HCT116 (cell line): ENCODE data around the gene RBBP8NL. TPM values are rescaled to one million over a fixed set of nuclear protein-coding genes. Genes with fewer than 3 reads are reported as not detected.

Source experiments
- ATAC-seq: fragments of 200-7000 bp; cut with Tn5 transposase; 2 replicates; pipeline ENCODE4 v1.9.1; 2020; ENCODE audit warnings: mild to moderate bottlenecking, moderate library complexity
- BruUV-seq: library from RNA; stranded (reverse); fragments of 400-500 nt; replicated peaks from 2 replicates; lab custom pipeline; 2021; lab: Mats Ljungman, UMichigan
- CTCF ChIA-PET: fragments of 300-600 bp; sonication (Branson Sonifier 250); formaldehyde crosslinking; loops from one replicate; lab custom pipeline; 2021; ENCODE audit warnings: antibody characterized with exemption; lab: Charles Lee
- POLR2A ChIA-PET: fragments of 300-600, 350-600 bp; sonication (Branson Sonifier 250); formaldehyde crosslinking; loops from one replicate; lab custom pipeline; 2021; ENCODE audit warnings: antibody characterized with exemption; lab: Charles Lee
- RAD21 ChIA-PET, 2 experiments: fragments of 300-600 bp; sonication (Branson Sonifier 250); formaldehyde crosslinking; loops; one replicate each; lab custom pipeline; 2023; ENCODE audit warnings: low total read pairs in 2 of 2; ENCODE audit not compliant: uncharacterized antibody in 2 of 2, unreplicated experiment in 2 of 2, low non-redundant PET in 1 of 2; lab: Charles Lee
- DNase-seq: peaks from one replicate; pipeline ENCODE4 v3.0.0-alpha.2; 2010; ENCODE audit warnings: low read depth, low spot score
- H2AFZ ChIP-seq: fragments of 200-600 bp; shearing (Covaris generic), sonication (generic); 2 replicates; pipeline ENCODE4 v1.6.1; 2017; ENCODE audit warnings: low read depth, mixed run types, mixed read lengths, antibody characterized with exemption, low read length; ENCODE audit not compliant: poor library complexity, severe bottlenecking
- H3K27ac ChIP-seq: 2 replicates; pipeline ENCODE4 v1.5.1; 2012; ENCODE audit warnings: low read depth, low read length
- H3K27me3 ChIP-seq: fragments of 200-600 bp; sonication (generic); 2 replicates; pipeline ENCODE4 v1.6.1; 2016; ENCODE audit warnings: mixed run types, low read length, mixed read lengths; ENCODE audit not compliant: insufficient read depth
- H3K36me3 ChIP-seq, 2 experiments: fragments of 200-500 bp in 1 of 2; fragments of 200-600 bp in 1 of 2; sonication (Bioruptor generic) in 1 of 2; sonication (generic) in 1 of 2; 2 replicates each; pipeline versions ENCODE4 v1.5.1 to v1.6.1; 2014 to 2016; ENCODE audit warnings: low read length in 2 of 2, inconsistent platforms in 1 of 2, mixed read lengths in 1 of 2, mixed run types in 1 of 2; ENCODE audit not compliant: insufficient read depth in 2 of 2, control insufficient read depth in 1 of 2
- H3K4me1 ChIP-seq, 2 experiments: fragments of 200-600 bp in 1 of 2; sonication (generic) in 1 of 2; 2 replicates each; pipeline versions ENCODE4 v1.5.1 to v1.6.1; 2012 to 2017; ENCODE audit warnings: low read length in 2 of 2, inconsistent platforms in 1 of 2, mild to moderate bottlenecking in 1 of 2, mixed read lengths in 1 of 2, mixed run types in 1 of 2, moderate library complexity in 1 of 2; ENCODE audit not compliant: insufficient read depth in 2 of 2, control insufficient read depth in 1 of 2
- H3K4me2 ChIP-seq: fragments of 200-600 bp; sonication (generic); 2 replicates; pipeline ENCODE4 v1.6.1; 2017; ENCODE audit warnings: mixed run types, low read length, mixed read lengths
- H3K4me3 ChIP-seq, 2 experiments: fragments of 200-600 bp in 1 of 2; sonication (generic) in 1 of 2; replicated peaks in 1 of 2; 2 replicates each; pipeline ENCODE4 v1.5.1; 2011 to 2016; ENCODE audit warnings: low read length in 2 of 2, control low read depth in 1 of 2, low read depth in 1 of 2, mild to moderate bottlenecking in 1 of 2, mixed read lengths in 1 of 2, mixed run types in 1 of 2
- H3K79me2 ChIP-seq: fragments of 200-600 bp; sonication (generic); 2 replicates; pipeline ENCODE4 v1.6.1; 2017; ENCODE audit warnings: mild to moderate bottlenecking, mixed run types, low read length, moderate library complexity, mixed read lengths; ENCODE audit not compliant: insufficient read depth
- H3K9ac ChIP-seq: fragments of 200-600 bp; sonication (generic); 2 replicates; pipeline ENCODE4 v1.6.1; 2016; ENCODE audit warnings: low read length, mixed read lengths
- H3K9me2 ChIP-seq: fragments of 200-600 bp; sonication (generic), shearing (Covaris generic); 2 replicates; pipeline ENCODE4 v1.6.1; 2017; ENCODE audit warnings: mixed run types, mild to moderate bottlenecking, moderate library complexity; ENCODE audit not compliant: insufficient read depth
- H3K9me3 ChIP-seq, 2 experiments: fragments of 200-500 bp in 1 of 2; fragments of 200-600 bp in 1 of 2; sonication (Bioruptor generic) in 1 of 2; sonication (generic) in 1 of 2; 2 replicates each; pipeline ENCODE4 v1.6.1; 2014 to 2017; ENCODE audit warnings: low read length in 2 of 2, mixed read lengths in 2 of 2, inconsistent platforms in 1 of 2, low read depth in 1 of 2, mild to moderate bottlenecking in 1 of 2, mixed run types in 1 of 2, moderate library complexity in 1 of 2; ENCODE audit not compliant: control insufficient read depth in 1 of 2, insufficient read depth in 1 of 2
- H4K20me1 ChIP-seq: fragments of 200-600 bp; sonication (generic), shearing (Covaris generic); 2 replicates; pipeline ENCODE4 v1.6.1; 2017; ENCODE audit warnings: mixed run types, mild to moderate bottlenecking, moderate library complexity; ENCODE audit not compliant: insufficient read depth
- EZH2 ChIP-seq: fragments of 200-600 bp; sonication (generic); IDR thresholded peaks from 2 replicates; pipeline ENCODE4 v1.6.1; 2017; ENCODE audit warnings: antibody characterized with exemption, mixed run types
- EZH2phosphoT487 ChIP-seq: fragments of 200-600 bp; IDR thresholded peaks from 2 replicates; pipeline ENCODE4 v1.6.1; 2018; ENCODE audit warnings: antibody characterized with exemption, borderline replicate concordance
- FOSL1 ChIP-seq: IDR thresholded peaks from 2 replicates; pipeline ENCODE4 v1.6.1; 2012; ENCODE audit warnings: low read depth
- JUND ChIP-seq: IDR thresholded peaks from 2 replicates; pipeline ENCODE4 v1.6.1; 2012
- POLR2AphosphoS5 ChIP-seq: IDR thresholded peaks from 2 replicates; pipeline ENCODE4 v1.6.1; 2011; ENCODE audit warnings: mild to moderate bottlenecking, low read depth, low read length, moderate library complexity
- TCF7L2 ChIP-seq: IDR thresholded peaks from 2 replicates; pipeline ENCODE4 v1.7.0; 2011; ENCODE audit warnings: borderline replicate concordance, inconsistent platforms; ENCODE audit not compliant: insufficient read depth, insufficient read length; ENCODE audit errors: extremely low read depth
- ZBTB33 ChIP-seq: IDR thresholded peaks from 2 replicates; pipeline ENCODE4 v1.6.1; 2011; ENCODE audit warnings: mild to moderate bottlenecking, low read length, moderate library complexity; ENCODE audit not compliant: insufficient replicate concordance; ENCODE audit errors: extremely low read depth
- intact Hi-C: fragments of 100-400 bp; cut with micrococcal nuclease; formaldehyde crosslinking; loops from 2 replicates; pipeline ENCODE4 v1.10.0; 2022
- total RNA-seq: library from RNA; stranded (reverse); gene quantifications from one replicate; pipeline ENCODE4 v1.2.1, GENCODE V29; 2021; ENCODE audit not compliant: unreplicated experiment

The RBBP8NL gene
- total RNA-seq, 1 experiment from 2014 or later = 0.59 TPM

- H3K27ac ChIP-seq = no peak overlapping the region
- ATAC-seq (no peak), DNase-seq (no peak)
- H3K4me1 ChIP-seq = no peaks in the 10 kb centered on the region
- H3K4me3 ChIP-seq = no peak overlapping the region
- no peak overlapping the region for H3K9ac ChIP-seq
- ChIA-PET POLR2A (no interaction called here), CTCF (no interaction called here), RAD21 (no interaction called here)
- TF ChIP-seq ZBTB33 (no peak), EZH2phosphoT487 (no peak), EZH2 (no peak), FOSL1 (no peak)
- no peak overlapping the region for H2AFZ ChIP-seq
- H3K9me3 ChIP-seq = no peaks in the 10 kb centered on the region
- intact Hi-C loops = no loop called here
- no TSS peak for BruUV-seq
- no peaks in the 10 kb centered on the region for H3K79me2 ChIP-seq
- no peaks in the 10 kb centered on the region for H3K27me3 ChIP-seq
- no peaks in the 10 kb centered on the region for H3K36me3 ChIP-seq
- no peak overlapping the region for H3K4me2 ChIP-seq
- H4K20me1 ChIP-seq = no peaks in the 10 kb centered on the region
- H3K9me2 ChIP-seq = no peaks in the 10 kb centered on the region
Observed at GRCh38 chr20:62458275-62459251, 31.2 kb upstream of the RBBP8NL start.

- H3K4me2 ChIP-seq = no peak overlapping the region
- no peak overlapping the region for H3K9ac ChIP-seq
- TF ChIP-seq POLR2AphosphoS5 (no peak), JUND (no peak), TCF7L2 (no peak), EZH2 (no peak)
- no peak overlapping the region for H3K27ac ChIP-seq
- no peaks in the 10 kb centered on the region for H3K9me2 ChIP-seq
- no peaks in the 10 kb centered on the region for H3K4me1 ChIP-seq
- ATAC-seq (no peak), DNase-seq (no peak)
- no peaks in the 10 kb centered on the region for H3K79me2 ChIP-seq
- intact Hi-C loops = no loop called here
- no TSS peak for BruUV-seq
- H4K20me1 ChIP-seq = no peaks in the 10 kb centered on the region
- POLR2A ChIA-PET = no interaction called here
- CTCF ChIA-PET = no interaction called here
- no peaks in the 10 kb centered on the region for H3K36me3 ChIP-seq
- no peaks in the 10 kb centered on the region for H3K9me3 ChIP-seq
- RAD21 ChIA-PET = no interaction called here
- no peaks in the 10 kb centered on the region for H3K27me3 ChIP-seq
- H3K4me3 ChIP-seq = no peak overlapping the region
- H2AFZ ChIP-seq = no peak overlapping the region
Observed at GRCh38 chr20:62457831-62458230, 30.5 kb upstream of the RBBP8NL start.
